Measurements from ENCODE around the gene SLC15A5.

The SLC15A5 gene

DNA sequence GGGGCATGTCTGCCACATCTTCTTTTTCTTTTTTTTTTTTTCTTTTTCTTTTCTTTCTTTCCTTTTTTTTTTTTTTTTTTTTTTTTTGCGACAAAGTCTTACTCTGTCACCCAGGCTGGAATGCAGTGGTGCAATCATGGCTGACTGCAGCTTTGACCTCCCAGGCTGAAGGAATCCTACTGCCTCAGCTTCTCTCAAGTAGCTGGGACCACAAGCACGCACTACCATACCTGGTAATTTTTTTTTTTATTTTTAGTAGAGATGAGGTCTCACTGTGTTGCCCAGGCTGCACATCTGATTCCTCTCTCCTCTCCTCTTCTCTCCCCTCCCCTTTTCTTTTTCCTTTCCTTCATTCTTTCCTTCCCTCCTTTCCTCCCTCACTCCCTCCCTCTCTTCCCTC is 18.5 kb downstream of the SLC15A5 start:
- DNase-seq: no peak

DNA sequence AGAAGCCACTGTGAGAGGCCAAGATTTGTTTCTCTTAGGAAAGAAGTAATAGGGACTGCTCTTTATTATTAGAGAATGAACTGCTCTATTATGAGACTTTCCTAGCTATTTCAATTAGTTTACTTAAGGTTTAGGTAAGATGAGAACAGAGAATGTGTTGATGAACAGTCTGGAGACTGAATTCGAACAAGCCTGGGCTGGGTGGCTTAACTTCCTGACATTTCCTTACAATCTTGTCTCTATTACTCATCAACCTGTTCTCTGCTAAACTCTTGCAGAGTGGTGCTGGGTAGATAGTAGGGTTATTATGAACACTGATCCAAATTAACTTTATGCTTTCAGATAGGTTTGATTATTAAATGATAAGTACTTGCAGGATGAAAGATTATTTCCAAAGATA is 31.2 kb downstream of the SLC15A5 start:
- DNase-seq: no peak

DNA sequence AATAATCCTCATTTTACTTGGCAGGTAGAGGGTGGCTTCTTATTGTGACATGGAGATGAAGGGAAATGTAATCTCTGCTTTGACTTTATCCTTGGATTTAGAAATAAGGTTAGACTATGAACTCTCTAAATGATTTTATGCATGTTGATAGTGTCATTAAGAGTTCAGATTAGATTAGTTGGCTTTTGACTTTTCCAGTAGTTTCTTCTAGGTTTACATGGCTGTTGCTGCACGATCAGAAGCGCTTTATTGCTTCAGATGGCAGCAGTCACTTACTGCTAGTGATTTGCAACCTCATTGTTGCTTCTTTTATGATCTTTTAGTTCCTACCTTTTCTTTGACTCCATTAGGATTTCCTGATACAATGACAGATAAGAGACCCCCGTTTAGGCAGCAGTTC is 32.3 kb downstream of the SLC15A5 start:
- DNase-seq: no peak

DNA sequence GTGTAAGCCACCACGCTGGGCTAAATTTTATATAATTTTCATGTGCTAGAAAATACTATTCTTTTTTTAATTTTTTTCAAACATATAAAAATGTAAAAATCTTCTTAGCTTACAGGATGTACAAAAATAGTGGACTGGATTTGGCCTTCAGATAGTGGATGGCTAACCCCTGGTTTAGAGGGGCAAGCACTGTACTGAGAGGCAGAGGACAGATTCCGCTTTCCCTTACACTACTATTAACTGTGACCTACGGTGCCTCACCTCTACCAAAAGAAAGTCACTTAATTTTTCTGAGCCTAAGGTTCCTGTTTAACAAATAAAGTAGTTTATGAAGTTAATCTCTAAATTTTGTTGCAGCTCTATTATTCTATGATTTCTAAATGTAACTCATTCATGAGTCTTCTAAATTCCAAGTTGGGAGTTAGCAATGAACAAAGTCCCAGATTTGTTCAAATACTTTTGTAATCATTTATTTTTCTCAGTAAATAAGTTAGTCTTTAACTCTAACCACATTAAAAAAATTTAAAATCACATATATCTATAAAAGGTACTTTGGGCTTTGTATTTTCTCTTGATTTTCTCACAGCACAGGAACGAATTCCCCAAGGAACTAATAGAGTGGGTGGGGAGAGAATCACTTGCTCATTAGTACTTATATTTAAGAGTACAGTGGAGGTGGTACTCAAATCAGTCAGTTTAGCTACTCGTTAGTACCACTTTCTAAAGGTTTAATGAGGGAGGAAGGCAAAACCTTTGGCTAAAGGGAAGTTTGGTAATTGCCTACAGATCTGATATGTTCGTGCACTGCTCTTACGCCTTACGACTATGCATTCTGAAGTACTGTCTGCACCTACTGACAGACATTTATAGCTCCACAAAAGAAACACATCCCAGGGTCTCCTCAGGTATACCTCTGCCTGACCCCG is 33.7 kb downstream of the SLC15A5 start:
- DNase-seq: no peak

DNA sequence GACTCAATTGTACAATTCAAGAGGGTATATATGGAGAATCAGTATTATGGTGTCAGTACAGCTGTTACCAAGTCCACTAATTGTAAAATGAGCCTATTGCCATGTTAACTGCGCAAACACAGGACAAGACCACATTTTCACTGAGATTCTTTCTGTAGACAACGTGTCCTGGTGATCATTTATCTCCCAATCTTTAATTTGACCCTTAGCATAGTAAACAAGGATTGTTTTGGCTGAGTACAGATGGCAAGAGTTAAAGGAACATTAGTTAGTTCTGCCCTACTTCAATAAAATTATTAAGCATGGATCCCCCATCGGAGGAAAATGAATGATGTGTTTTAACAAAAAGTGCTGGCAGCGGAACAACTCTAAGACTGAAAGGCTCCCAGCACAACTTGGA is 36.1 kb downstream of the SLC15A5 start:
- no peak for DNase-seq

DNA sequence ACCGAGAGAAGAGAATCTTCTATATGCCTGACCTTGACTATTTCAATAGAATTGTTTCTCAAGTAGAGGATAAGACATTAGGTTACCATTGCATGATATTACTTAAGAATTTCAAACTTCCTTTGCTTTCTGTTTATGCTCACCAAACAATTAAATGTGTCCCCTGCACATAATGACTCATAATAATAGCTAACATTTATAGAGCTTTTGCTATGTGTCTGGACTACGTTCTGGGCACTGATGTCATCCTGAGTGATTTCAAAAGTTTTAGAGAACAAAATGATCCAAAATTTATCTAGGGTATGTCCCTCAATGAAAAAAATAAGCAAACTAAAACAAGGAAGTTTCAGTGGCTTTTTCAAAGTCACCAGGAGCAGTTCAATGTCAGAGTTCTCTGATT is 38.8 kb downstream of the SLC15A5 start:
- DNase-seq: no peak

DNA sequence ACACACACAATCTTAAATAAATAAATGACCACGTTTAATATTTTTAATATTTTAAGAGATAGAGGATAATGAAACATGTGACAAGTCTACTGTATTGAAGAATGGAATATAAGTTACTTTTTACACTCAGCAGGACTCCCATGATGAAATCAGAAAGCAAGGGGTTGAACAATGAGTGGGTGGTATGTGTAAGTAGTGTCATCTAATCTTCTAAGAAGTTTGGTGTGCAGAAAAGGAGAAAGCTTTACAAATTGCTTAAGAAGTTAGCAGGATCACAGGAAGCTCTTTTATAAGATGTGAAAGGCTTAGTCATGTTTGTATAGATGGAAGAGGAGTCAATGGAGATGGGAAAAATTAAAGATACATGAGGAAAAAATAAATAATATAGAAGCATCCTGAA is 47.8 kb downstream of the SLC15A5 start:
- no peak for DNase-seq

DNA sequence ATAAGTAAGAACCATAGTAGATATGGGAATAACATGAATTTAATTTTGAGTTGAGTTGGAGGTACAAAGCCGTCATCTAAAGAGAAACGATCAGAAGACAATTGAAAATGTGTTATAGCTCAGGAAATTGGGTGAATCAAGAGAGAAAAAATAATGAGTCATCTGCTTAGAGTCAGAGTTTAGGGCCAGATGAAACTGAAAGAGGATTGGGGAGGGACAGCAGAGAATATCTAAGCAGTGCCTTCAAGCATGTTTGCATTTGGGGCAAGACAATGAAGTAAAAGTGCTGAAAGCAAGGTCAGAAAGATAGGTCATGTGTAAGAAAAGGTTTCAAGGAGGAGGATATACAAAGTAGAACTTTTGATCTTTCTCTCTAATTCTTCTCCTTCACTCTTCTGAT is 49.4 kb downstream of the SLC15A5 start:
- no peak for DNase-seq

DNA sequence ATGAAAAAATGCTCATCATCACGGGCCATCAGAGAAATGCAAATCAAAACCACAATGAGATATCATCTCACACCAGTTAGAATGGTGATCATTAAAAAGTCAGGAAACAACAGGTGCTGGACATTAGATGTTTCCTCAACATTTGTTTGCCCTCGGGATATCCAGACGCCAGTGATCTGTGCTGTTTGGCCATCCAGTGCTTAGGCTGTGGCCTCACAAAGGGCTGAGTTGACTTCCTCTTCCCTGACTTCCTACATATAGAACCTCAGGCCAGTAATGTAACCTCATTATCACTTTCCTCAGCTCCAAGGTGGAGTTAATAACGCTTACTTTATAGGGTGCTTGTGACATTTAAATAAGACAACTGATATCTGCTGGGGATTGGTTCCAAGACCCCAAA is 51.8 kb downstream of the SLC15A5 start:
- DNase-seq: no peak

DNA sequence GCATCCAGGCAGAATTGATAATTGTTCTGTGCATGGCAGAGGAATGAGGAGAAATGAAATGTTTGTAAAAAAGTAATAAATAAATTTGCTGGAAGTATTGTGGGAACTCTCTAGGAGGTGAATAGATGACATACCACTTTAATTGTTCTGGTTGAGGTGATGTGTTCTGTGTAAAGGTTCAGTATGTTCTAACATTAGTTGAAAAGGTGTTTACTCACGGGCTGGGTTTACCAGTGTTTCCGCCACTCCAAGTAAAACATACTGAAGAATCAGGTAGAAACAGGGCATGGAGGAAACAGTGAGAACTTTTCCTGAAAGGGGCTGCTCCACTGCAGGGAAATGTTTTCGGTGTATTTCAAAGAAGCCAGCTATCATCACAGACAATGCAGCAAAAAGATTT is 53.3 kb downstream of the SLC15A5 start:
- no peak for DNase-seq

DNA sequence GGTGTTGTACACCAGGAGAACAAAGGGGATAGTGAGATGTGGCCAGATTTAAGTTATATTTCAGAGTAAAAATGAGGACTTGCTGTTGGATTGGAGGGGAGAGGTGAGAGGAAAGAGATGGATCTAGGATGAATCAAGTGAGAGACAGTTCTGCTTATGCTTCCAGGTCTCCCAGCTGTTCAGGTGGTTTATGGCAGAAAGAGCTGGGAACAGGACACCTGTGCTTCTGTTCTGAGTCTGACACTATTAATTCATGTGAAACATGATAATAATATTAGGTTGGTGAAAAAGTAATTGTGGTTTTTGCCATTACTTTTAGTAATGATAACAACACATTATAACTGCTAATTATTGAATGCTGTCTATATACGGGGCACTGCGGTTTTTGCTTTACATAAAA is 55.7 kb downstream of the SLC15A5 start:
- no peak for DNase-seq

DNA sequence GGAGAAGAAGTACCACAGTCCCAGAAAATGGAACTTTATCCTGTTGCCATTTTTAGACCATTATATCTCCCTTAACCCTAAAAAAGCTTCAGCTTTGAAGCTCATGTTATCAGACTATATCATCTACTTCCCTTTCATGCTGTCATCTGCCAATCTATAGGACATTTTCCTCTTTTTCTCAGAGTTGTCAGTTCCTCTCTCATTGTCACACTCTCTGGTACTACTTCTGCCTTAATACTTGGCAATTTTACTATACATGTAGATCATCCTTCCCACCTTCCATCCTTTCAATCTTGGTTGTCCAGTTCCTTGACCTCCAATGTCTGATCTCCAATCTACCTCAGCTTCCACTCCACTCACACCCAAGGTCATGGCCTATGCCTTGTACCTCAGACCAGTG is 57.4 kb downstream of the SLC15A5 start:
- DNase-seq: no peak

DNA sequence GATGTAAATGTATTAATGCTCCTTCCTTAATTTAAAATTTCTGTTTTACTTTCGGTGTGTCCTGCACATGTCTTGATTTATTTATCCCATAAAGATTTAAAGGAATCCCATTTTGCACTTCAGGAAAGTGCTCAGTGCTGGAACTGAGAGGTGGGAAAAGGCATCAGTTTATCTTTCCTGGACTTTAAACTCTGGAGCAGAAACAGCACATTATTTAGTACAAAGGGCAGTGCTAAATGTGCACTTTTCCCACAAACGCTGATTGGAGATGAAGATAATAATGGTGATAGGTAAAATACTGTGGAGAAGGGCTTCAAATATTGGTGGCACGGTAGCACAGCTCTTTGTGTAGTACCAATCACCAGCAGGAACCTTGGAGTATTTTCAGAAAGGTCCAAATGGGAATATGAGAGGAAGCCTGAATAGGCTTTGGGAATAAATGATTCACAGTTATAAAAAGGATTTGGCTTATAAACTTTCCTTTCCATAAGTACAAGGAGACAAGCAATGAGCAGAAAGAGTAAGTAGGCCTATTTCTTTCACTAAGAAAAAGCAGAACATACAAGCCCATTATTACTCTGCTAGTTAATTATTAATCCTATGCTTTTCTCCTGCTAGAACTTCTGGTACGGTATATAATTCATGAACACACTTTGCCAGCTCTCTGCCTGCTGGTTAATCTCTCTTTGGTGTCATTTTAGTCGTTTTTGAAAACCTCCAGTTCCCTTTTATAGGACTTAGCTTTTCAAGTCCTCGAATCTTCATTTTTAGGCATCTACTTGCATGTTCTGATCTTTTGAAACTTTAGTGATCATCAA is 58.3 kb downstream of the SLC15A5 start:
- DNase-seq: no peak

DNA sequence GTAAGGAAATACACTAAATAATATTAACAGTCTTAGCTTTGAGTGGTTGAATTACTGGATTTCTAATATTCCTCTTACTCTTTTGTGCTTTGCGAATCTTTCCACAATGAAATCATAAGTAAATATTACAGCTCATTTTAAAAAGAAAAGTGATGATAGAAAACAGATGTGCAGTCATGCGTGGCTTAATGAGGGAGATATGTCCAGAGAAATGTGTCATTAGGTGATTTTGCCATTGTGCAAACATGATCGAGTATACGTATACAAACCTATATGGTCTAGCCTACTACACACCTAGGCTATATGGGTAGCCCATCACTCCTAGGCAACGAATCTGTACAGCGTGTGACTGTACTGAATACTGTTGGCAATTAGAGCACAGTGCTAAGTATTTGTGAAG is 59.3 kb downstream of the SLC15A5 start:
- no peak for DNase-seq

DNA sequence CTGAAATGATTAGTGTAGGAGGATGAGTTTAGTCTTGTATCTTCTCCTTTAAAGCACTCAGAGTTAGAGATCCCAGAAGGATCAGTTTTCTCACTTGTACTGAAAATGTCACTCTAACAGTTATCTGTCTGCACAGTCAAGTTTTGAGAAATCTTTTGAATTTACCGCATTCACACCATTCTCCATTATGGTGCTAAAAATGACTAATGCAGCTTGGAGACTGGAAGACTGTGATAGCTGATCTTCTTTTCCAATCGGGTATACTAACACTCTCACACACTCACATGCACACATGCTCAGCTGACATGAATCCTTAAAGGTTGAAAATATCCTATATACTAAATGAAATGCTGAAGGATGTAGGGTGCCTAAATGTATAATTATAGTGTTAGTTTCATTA is 65.8 kb downstream of the SLC15A5 start:
- DNase-seq: no peak

DNA sequence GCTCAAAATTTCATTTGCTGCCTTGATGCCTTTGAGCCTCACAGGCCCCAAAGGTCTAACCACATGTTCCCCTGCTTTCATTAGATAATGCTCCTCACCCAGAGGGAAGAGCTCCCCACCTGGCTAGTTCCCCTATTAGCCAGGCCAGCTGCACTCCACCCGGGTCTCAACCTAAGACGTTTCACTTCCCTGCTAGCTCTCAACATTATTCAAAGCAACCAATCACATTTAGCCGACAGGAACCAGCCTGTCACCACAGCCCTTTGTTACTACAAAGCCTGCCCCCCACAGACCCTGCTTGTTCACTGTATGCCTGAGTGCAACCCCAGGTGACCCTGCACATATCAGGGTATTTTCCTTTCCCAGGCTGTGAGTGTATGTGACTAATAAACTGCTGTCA is 78.6 kb downstream of the SLC15A5 start:
- no peak for DNase-seq

DNA sequence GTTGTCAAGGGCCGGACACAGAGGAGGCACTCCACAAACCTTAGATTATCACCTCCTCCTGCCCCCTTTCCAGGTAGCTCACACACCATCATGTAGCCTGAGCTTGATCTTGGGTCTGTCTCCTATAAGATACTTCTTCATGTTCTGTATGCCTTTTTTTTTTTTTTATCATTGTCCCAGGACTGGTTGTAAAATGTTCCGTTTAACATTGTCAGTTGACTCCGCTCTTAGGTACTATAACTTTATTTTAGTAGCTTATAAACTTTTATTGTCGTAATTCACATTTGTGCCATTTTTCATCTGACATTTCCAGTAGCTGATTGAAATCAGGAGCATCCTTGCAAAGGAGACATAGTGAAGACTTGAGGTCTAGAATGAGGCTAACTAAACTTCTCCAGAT is 79.9 kb downstream of the SLC15A5 start:
- DNase-seq: no peak

DNA sequence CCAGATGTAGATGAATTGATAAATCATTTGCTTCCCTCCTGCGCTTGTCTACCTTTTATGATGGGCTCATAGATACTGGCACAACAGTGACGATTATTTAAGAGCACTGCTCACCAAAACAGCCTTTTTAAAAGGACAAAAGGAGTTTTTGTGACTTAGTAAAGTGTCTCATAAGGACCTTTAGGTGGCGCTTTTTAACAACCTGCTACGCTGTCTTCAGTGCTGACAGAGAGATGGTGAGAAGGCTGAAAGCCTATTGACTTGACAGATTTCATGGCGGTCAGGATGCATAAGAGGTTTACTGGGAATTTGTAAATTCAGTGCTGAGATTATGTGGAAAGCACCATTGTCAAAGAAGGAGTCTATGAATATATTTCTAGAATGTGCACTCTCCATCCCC is 87.6 kb downstream of the SLC15A5 start:
- DNase-seq: no peak

DNA sequence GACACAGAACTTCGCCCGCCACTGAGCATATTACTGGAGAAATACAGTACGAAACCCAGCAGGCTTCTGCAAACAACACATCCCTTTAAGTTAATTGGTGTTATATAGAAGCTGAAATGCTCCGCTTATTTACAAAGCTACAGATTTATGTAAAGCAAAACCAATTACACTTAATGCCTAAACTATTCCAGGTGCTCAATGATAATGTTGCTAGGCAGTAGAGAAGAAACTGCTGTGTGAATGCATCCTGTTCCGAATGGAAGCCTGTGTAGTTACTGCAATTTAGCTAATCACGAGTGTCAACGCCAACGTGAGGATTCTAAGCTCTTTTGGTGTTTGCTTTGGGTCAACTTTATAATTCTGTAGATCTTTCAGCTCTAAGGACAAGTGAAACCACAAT is 89.8 kb downstream of the SLC15A5 start:
- no peak for DNase-seq

DNA sequence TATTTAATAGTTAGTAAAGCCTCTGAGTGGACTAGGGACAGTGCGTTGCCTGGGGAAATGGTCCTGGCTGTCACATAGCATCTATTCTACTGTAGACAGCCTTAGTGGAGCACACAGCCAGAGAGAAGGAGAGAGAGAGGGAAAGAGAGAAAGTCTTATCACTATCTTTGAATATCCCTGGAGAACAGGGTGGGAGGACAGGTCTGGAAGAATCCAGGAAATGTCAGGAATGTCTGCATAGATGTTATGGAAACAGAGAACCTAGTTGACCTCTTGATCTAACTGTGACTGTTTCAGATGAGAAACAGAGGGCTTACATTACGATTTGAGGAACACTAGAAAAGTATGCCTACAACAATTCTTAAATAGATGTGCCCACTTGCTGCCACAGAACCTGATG is 92.8 kb downstream of the SLC15A5 start:
- no peak for DNase-seq

DNA sequence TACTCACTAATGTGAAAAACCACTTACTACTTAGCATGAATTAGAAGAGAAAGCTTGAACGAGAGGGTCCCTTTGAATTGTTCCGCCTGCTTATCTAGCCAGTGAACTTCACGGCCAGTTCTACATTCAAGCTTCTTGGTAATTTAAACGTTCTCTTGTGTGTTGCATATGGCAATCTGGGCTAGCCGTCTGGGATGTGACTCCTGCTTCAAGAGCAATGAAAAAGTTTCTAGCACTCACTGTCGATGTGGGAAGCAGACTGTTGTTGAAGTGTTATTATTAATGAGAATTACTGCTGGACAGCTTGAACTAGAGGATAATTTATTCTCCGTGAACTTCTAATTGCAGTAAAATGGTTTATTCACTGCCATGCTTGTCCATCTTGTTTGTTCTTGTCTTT is 93.9 kb downstream of the SLC15A5 start:
- DNase-seq: no peak

DNA sequence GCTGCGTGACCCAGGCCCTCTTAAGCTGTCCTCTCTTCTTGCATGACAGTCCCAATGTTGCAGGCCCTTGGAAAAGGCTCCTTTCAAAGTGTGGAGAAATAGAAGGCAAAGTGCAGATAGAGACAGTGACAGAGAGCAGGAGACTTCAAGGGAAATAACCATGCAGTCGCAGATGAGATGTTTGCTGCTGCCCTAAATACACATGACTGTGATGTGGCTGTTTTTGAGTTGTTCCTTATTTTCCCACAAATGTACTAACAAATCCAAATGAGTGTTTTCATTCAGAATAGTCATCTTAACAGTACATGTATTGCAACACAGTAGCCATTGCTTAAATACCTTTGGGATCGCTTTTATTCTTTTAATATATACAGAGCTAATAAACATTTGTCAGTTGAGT is 101.6 kb downstream of the SLC15A5 start:
- DNase-seq: no peak

DNA sequence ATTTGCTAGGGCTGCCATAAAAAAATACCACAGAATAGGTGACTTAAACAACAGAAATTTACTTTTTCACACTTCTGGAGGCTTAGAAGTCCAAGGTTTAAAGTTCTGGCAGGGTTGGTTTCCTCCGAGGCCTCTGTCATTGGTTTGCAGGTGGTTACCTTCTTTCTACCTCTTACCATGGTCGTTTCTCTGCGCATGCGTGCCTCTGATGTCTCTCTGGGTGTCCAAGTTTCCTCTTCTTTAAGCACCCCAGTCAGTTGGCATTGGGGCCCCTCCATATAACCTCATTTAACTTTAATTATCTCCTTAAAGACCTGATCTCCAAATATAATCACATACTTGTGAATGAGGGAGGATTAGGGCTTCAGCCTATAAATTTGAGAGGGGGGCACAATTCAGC is 103.2 kb downstream of the SLC15A5 start:
- DNase-seq: no peak

DNA sequence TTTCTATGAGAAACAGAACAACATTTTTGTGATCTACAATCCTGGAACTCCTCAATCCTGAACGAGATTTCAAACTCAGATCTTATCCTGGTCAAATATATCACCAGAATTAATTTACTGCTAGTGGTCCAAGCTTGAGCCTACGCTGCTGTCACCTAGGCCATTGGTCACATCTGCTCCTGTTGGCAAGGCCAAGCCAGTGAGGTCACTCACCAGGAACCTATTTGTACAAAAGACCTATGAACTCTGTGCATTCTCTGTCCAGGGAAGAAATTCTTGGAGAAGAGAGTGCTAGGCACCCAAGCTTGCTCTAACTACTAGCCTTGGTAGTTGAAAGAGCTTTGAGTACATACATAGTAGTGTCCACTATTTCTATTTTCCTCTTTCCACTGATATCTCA is 106.1 kb downstream of the SLC15A5 start:
- no peak for DNase-seq

Measured in activated CD4-positive, CD25-positive, alpha-beta regulatory T cell treated with anti-CD3 and anti-CD28 coated beads, Interleukin-2, amount 50 U/mL, for 72 hours (primary cell).